ENCODE data around the gene ITGA2.

The ITGA2 gene

DNA sequence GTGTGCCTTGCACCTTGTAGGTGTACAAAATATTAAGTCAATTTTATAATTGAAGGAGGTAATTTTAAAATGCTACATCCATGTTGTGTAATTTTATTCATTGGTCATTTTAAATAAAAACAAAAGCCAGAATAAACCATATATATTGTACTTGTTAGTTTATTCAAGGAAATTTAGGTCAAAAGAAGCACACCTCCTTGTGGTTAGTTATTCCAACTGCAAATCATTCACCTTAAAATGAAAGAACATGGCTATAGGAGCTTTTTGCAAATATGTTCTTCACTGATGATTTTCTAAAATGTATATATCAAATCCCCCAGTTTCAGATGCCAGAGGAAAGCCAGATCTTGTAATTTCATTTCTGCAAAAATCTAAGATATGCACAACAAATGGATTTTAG lies 125.8 kb downstream of the ITGA2 start:
- TF ChIP-seq, protein P1, sequence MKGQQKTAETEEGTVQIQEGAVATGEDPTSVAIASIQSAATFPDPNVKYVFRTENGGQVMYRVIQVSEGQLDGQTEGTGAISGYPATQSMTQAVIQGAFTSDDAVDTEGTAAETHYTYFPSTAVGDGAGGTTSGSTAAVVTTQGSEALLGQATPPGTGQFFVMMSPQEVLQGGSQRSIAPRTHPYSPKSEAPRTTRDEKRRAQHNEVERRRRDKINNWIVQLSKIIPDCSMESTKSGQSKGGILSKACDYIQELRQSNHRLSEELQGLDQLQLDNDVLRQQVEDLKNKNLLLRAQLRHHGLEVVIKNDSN (IDR thresholded peaks at IDR 0.05), result no peak
- TF ChIP-seq CEBPB (IDR thresholded peaks at IDR 0.05), result no peak
- no peak for TF ChIP-seq CREB1 (IDR thresholded peaks at IDR 0.05; ENCODE audit: low read depth)
- TF ChIP-seq YY1 (IDR thresholded peaks at IDR 0.05; ENCODE audit: low read depth), result no peak
- no peak for TF ChIP-seq ZBTB7A (IDR thresholded peaks at IDR 0.05; ENCODE audit: low read depth)
- TF ChIP-seq TAF1 (IDR thresholded peaks at IDR 0.05; ENCODE audit: low read depth), result no peak
- no peak for TF ChIP-seq NFIC (IDR thresholded peaks at IDR 0.05)
- no peak for TF ChIP-seq FOXM1 (IDR thresholded peaks at IDR 0.05; ENCODE audit: borderline replicate concordance, low read depth)
- TF ChIP-seq, protein P2, sequence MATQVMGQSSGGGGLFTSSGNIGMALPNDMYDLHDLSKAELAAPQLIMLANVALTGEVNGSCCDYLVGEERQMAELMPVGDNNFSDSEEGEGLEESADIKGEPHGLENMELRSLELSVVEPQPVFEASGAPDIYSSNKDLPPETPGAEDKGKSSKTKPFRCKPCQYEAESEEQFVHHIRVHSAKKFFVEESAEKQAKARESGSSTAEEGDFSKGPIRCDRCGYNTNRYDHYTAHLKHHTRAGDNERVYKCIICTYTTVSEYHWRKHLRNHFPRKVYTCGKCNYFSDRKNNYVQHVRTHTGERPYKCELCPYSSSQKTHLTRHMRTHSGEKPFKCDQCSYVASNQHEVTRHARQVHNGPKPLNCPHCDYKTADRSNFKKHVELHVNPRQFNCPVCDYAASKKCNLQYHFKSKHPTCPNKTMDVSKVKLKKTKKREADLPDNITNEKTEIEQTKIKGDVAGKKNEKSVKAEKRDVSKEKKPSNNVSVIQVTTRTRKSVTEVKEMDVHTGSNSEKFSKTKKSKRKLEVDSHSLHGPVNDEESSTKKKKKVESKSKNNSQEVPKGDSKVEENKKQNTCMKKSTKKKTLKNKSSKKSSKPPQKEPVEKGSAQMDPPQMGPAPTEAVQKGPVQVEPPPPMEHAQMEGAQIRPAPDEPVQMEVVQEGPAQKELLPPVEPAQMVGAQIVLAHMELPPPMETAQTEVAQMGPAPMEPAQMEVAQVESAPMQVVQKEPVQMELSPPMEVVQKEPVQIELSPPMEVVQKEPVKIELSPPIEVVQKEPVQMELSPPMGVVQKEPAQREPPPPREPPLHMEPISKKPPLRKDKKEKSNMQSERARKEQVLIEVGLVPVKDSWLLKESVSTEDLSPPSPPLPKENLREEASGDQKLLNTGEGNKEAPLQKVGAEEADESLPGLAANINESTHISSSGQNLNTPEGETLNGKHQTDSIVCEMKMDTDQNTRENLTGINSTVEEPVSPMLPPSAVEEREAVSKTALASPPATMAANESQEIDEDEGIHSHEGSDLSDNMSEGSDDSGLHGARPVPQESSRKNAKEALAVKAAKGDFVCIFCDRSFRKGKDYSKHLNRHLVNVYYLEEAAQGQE (IDR thresholded peaks at IDR 0.05; ENCODE audit: low read depth), result no peak
- no peak for TF ChIP-seq RAD21 (IDR thresholded peaks at IDR 0.05; ENCODE audit: low read depth)
- no peak for TF ChIP-seq EGR1 (IDR thresholded peaks at IDR 0.05)
- TF ChIP-seq TCF12 (IDR thresholded peaks at IDR 0.05; ENCODE audit: low read depth), result no peak
- TF ChIP-seq EP300 (IDR thresholded peaks at IDR 0.05; ENCODE audit: borderline replicate concordance), result no peak
- TF ChIP-seq TEAD4 (IDR thresholded peaks at IDR 0.05), result no peak
- TF ChIP-seq, protein P3, sequence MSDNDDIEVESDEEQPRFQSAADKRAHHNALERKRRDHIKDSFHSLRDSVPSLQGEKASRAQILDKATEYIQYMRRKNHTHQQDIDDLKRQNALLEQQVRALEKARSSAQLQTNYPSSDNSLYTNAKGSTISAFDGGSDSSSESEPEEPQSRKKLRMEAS (IDR thresholded peaks at IDR 0.05), result no peak

DNA sequence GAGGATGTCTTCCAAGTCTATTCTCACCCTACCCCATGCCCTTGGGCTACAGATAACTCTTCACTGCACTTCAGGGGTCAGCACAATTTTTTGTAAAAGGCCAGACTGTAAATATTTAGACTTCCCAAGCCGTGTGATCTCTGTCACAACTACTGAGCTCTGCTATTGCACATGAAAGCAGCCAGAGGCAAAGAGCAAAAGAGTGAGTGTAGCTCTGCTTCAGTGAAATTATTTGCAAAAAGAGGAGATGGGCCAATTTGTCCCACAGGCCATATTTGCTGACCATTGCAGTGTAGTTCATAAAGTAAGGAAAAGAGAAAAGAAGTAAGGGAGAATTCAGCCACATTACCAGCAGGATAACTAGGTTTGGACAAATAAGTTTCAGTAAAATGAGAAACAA lies 127.4 kb downstream of the ITGA2 start:
- TF ChIP-seq TAF1 (IDR thresholded peaks at IDR 0.05; ENCODE audit: low read depth), result no peak
- TF ChIP-seq, protein P3 (IDR thresholded peaks at IDR 0.05), result no peak
- TF ChIP-seq EP300 (IDR thresholded peaks at IDR 0.05; ENCODE audit: borderline replicate concordance), result no peak
- TF ChIP-seq FOXM1 (IDR thresholded peaks at IDR 0.05; ENCODE audit: borderline replicate concordance, low read depth), result no peak
- no peak for TF ChIP-seq NFIC (IDR thresholded peaks at IDR 0.05)
- TF ChIP-seq TCF12 (IDR thresholded peaks at IDR 0.05; ENCODE audit: low read depth), result no peak
- no peak for TF ChIP-seq YY1 (IDR thresholded peaks at IDR 0.05; ENCODE audit: low read depth)
- TF ChIP-seq ZBTB7A (IDR thresholded peaks at IDR 0.05; ENCODE audit: low read depth), result no peak
- TF ChIP-seq CEBPB (IDR thresholded peaks at IDR 0.05), result no peak
- TF ChIP-seq, protein P2 (IDR thresholded peaks at IDR 0.05; ENCODE audit: low read depth), result no peak
- no peak for TF ChIP-seq EGR1 (IDR thresholded peaks at IDR 0.05)
- TF ChIP-seq, protein P1 (IDR thresholded peaks at IDR 0.05), result no peak
- TF ChIP-seq TEAD4 (IDR thresholded peaks at IDR 0.05), result no peak

DNA sequence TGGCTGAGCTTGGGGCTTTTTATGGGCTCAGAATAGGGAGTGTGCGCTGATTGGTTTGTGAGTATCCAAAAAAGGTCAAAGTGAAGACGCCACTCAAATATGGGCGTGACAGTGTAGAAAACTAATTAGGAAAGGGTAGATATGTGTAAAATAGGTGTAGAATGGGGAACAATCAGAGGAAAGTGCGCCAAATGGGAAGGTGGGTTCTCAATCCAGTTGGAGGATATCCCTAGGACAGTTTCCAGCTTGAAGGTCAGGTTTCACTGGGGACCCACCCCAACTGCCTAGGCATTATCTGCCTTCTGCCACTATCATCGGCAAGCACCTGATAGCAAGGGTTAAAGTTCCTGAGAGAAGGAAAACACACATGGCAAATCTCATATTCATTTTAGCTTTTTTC lies 129.7 kb downstream of the ITGA2 start:
- TF ChIP-seq, protein P1 (IDR thresholded peaks at IDR 0.05), result no peak
- TF ChIP-seq TCF12 (IDR thresholded peaks at IDR 0.05; ENCODE audit: low read depth) (no peak), CREB1 (IDR thresholded peaks at IDR 0.05; ENCODE audit: low read depth) (no peak), EGR1 (IDR thresholded peaks at IDR 0.05) (no peak), TAF1 (IDR thresholded peaks at IDR 0.05; ENCODE audit: low read depth) (no peak), EP300 (IDR thresholded peaks at IDR 0.05; ENCODE audit: borderline replicate concordance) (no peak), TEAD4 (IDR thresholded peaks at IDR 0.05) (no peak), ZBTB7A (IDR thresholded peaks at IDR 0.05; ENCODE audit: low read depth) (no peak), NFIC (IDR thresholded peaks at IDR 0.05) (no peak), FOXM1 (IDR thresholded peaks at IDR 0.05; ENCODE audit: borderline replicate concordance, low read depth) (no peak), RAD21 (IDR thresholded peaks at IDR 0.05; ENCODE audit: low read depth) (no peak), CEBPB (IDR thresholded peaks at IDR 0.05) (no peak), YY1 (IDR thresholded peaks at IDR 0.05; ENCODE audit: low read depth) (no peak)
- TF ChIP-seq, protein P2 (IDR thresholded peaks at IDR 0.05; ENCODE audit: low read depth), result no peak
- TF ChIP-seq, protein P3 (IDR thresholded peaks at IDR 0.05), result no peak
